ENCODE measurements around the gene GPM6B.

The GPM6B gene

GRCh38 chrX:13803116-13803515 is 13.8 kb downstream of the GPM6B start:
- TF ChIP-seq CTCF (IDR thresholded peaks at IDR 0.05) (no peak), ZFX (IDR thresholded peaks at IDR 0.05; ENCODE audit: borderline replicate concordance) (no peak)
- no peak overlapping the region for H3K27ac ChIP-seq

GRCh38 chrX:13798184-13798583 is 18.7 kb downstream of the GPM6B start:
- TF ChIP-seq CTCF (IDR thresholded peaks at IDR 0.05): no peak
- TF ChIP-seq ZFX (IDR thresholded peaks at IDR 0.05; ENCODE audit: borderline replicate concordance): no peak
- no peak overlapping the region for H3K27ac ChIP-seq

GRCh38 chrX:13797512-13797911 is 19.4 kb downstream of the GPM6B start:
- TF ChIP-seq CTCF (IDR thresholded peaks at IDR 0.05): no peak
- TF ChIP-seq ZFX (IDR thresholded peaks at IDR 0.05; ENCODE audit: borderline replicate concordance): no peak

GRCh38 chrX:13794417-13794816 is 22.5 kb downstream of the GPM6B start:
- TF ChIP-seq ZFX (IDR thresholded peaks at IDR 0.05; ENCODE audit: borderline replicate concordance): no peak
- TF ChIP-seq CTCF (IDR thresholded peaks at IDR 0.05): no peak
- H3K27ac ChIP-seq: no peak overlapping the region

More at GRCh38 chrX:13797512-13797911, 19.4 kb downstream of the GPM6B start:
- no peak overlapping the region for H3K27ac ChIP-seq

GRCh38 chrX:13793897-13794296 is 23.0 kb downstream of the GPM6B start:
- TF ChIP-seq ZFX (IDR thresholded peaks at IDR 0.05; ENCODE audit: borderline replicate concordance): no peak
- no peak for TF ChIP-seq CTCF (IDR thresholded peaks at IDR 0.05)
- no peak overlapping the region for H3K27ac ChIP-seq

- no peak for TF ChIP-seq CTCF (IDR thresholded peaks at IDR 0.05)
- TF ChIP-seq ZFX (IDR thresholded peaks at IDR 0.05; ENCODE audit: borderline replicate concordance): no peak
- no peak overlapping the region for H3K27ac ChIP-seq
Measured at GRCh38 chrX:13791559-13791958, 25.3 kb downstream of the GPM6B start.

- no peak overlapping the region for H3K27ac ChIP-seq
- TF ChIP-seq ZFX (IDR thresholded peaks at IDR 0.05; ENCODE audit: borderline replicate concordance) (no peak), CTCF (IDR thresholded peaks at IDR 0.05) (no peak)
Measured at GRCh38 chrX:13791145-13791544, 25.7 kb downstream of the GPM6B start.

All from 22Rv1 (cell line).